Fibroblast of lung (primary cell): ENCODE data around the gene CAPN8. TPM values are rescaled to one million over a fixed set of nuclear protein-coding genes. Genes with fewer than 3 reads are reported as not detected.

Source experiments
- DNase-seq, 2 donors: peaks; one replicate each; pipeline versions ENCODE4 v3.0.0 to v3.0.0-alpha.2; 2010; ENCODE audit warnings: low read depth in 2 of 2
- H2AFZ ChIP-seq: 2 replicates; pipeline ENCODE4 v1.5.1; 2012; ENCODE audit warnings: low read length, control low read depth, inconsistent platforms
- H3K27ac ChIP-seq: 2 replicates; pipeline ENCODE4 v1.5.1; 2011; ENCODE audit warnings: low read length, control low read depth; ENCODE audit not compliant: insufficient read depth
- H3K27me3 ChIP-seq: 2 replicates; pipeline ENCODE4 v1.5.1; 2011; ENCODE audit warnings: mild to moderate bottlenecking, low read length; ENCODE audit not compliant: control insufficient read depth, insufficient read depth
- H3K36me3 ChIP-seq: 2 replicates; pipeline ENCODE4 v1.5.1; 2011; ENCODE audit warnings: low read length; ENCODE audit not compliant: control insufficient read depth, insufficient read depth
- H3K4me1 ChIP-seq: 2 replicates; pipeline ENCODE4 v1.5.1; 2011; ENCODE audit warnings: low read length; ENCODE audit not compliant: control insufficient read depth, insufficient read depth; ENCODE audit errors: extremely low read depth
- H3K4me2 ChIP-seq: 2 replicates; pipeline ENCODE4 v1.5.1; 2011; ENCODE audit warnings: low read length, control low read depth; ENCODE audit not compliant: insufficient read depth; ENCODE audit errors: extremely low read depth
- H3K4me3 ChIP-seq, 4 experiments: fragments of 200-600 bp in 1 of 4; sonication (generic) in 1 of 4; replicated peaks in 1 of 4; 2 replicates each; pipeline ENCODE4 v1.5.1; 2011 to 2016; ENCODE audit warnings: low read length in 4 of 4, low read depth in 3 of 4, mild to moderate bottlenecking in 3 of 4, control low read depth in 2 of 4, inconsistent platforms in 1 of 4, mixed read lengths in 1 of 4; ENCODE audit not compliant: insufficient read depth in 1 of 4; ENCODE audit errors: control extremely low read depth in 1 of 4
- H3K79me2 ChIP-seq: 2 replicates; pipeline ENCODE4 v1.5.1; 2012; ENCODE audit warnings: mild to moderate bottlenecking, low read length, inconsistent platforms; ENCODE audit not compliant: control insufficient read depth, insufficient read depth
- H3K9ac ChIP-seq: 2 replicates; pipeline ENCODE4 v1.5.1; 2011; ENCODE audit warnings: mild to moderate bottlenecking, low read length, control low read depth; ENCODE audit not compliant: insufficient read depth
- H3K9me3 ChIP-seq: 2 replicates; pipeline ENCODE4 v1.5.1; 2012; ENCODE audit warnings: low read depth, low read length; ENCODE audit not compliant: control insufficient read depth, insufficient read depth
- H4K20me1 ChIP-seq: 2 replicates; pipeline ENCODE4 v1.5.1; 2011; ENCODE audit warnings: low read length; ENCODE audit not compliant: control insufficient read depth, insufficient read depth; ENCODE audit errors: extremely low read depth
- EZH2 ChIP-seq: IDR thresholded peaks from 2 replicates; pipeline ENCODE4 v1.5.1; 2012; ENCODE audit warnings: low read length, control low read depth, mild to moderate bottlenecking; ENCODE audit errors: missing control alignments
- polyA plus RNA-seq, 2 donors: library from polyadenylated mRNA; depleted of rRNA in 1 of 2; stranded (reverse) in 1 of 2; unstranded in 1 of 2; fragments of >200 nt; gene quantifications; 2 replicates each; pipeline ENCODE4 v1.2.1, GENCODE V29; 2011 to 2012; ENCODE audit warnings: missing spikeins in 1 of 2
- total RNA-seq: library from RNA; depleted of rRNA; stranded (reverse); fragments of >200 nt; gene quantifications from 2 replicates; pipeline ENCODE4 v1.2.1, GENCODE V29; 2014
- TF ChIP-seq, protein P1 (sequence below), 2 donors: IDR thresholded peaks in 1 of 2; conservative IDR thresholded peaks in 1 of 2; 1 replicate in 1 of 2; 2 replicates in 1 of 2; pipeline ENCODE4 v1.5.1; 2011 to 2012; ENCODE audit warnings: low read length in 2 of 2, control low read depth in 1 of 2, inconsistent platforms in 1 of 2, low read depth in 1 of 2, mild to moderate bottlenecking in 1 of 2

CAPN8 gene
- total and polyA plus RNA-seq, 2 donors (not counting 1 experiment from before 2014, with no cell fraction given): not detected

- Histone ChIP-seq H3K9me3 (no peaks in the 10 kb centered on the region), H3K4me1 (no peaks in the 10 kb centered on the region), H3K79me2 (no peaks in the 10 kb centered on the region), H3K9ac (no peak overlapping the region), H4K20me1 (no peaks in the 10 kb centered on the region), H2AFZ (no peak overlapping the region), H3K36me3 (no peaks in the 10 kb centered on the region), H3K4me3 (no peak overlapping the region), H3K27ac (no peak overlapping the region), H3K4me2 (no peak overlapping the region), H3K27me3 (no peaks in the 10 kb centered on the region)
- TF ChIP-seq, protein P1, sequence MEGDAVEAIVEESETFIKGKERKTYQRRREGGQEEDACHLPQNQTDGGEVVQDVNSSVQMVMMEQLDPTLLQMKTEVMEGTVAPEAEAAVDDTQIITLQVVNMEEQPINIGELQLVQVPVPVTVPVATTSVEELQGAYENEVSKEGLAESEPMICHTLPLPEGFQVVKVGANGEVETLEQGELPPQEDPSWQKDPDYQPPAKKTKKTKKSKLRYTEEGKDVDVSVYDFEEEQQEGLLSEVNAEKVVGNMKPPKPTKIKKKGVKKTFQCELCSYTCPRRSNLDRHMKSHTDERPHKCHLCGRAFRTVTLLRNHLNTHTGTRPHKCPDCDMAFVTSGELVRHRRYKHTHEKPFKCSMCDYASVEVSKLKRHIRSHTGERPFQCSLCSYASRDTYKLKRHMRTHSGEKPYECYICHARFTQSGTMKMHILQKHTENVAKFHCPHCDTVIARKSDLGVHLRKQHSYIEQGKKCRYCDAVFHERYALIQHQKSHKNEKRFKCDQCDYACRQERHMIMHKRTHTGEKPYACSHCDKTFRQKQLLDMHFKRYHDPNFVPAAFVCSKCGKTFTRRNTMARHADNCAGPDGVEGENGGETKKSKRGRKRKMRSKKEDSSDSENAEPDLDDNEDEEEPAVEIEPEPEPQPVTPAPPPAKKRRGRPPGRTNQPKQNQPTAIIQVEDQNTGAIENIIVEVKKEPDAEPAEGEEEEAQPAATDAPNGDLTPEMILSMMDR (conservative IDR thresholded peaks at IDR 0.05 in 1 of 2, IDR thresholded peaks at IDR 0.05 in 1 of 2; ENCODE audit: low read depth in 1 of 2, low read length in 2 of 2): no peak
- no peak for TF ChIP-seq EZH2
- DNase-seq: no peak
Observed at GRCh38 chr1:223558512-223558911, 107.0 kb downstream of the CAPN8 start.

- H3K79me2 ChIP-seq: no peaks in the 10 kb centered on the region
- H3K27me3 ChIP-seq: no peaks in the 10 kb centered on the region
- H3K4me3 ChIP-seq: no peak overlapping the region
- H3K36me3 ChIP-seq: no peaks in the 10 kb centered on the region
- no peak overlapping the region for H2AFZ ChIP-seq
- H3K9me3 ChIP-seq: no peaks in the 10 kb centered on the region
- no peak overlapping the region for H3K9ac ChIP-seq
- DNase-seq: no peak
- TF ChIP-seq EZH2: no peak
- TF ChIP-seq, protein P1 (conservative IDR thresholded peaks at IDR 0.05 in 1 of 2, IDR thresholded peaks at IDR 0.05 in 1 of 2; ENCODE audit: low read depth in 1 of 2, low read length in 2 of 2): no peak
- H4K20me1 ChIP-seq: no peaks in the 10 kb centered on the region
- no peaks in the 10 kb centered on the region for H3K4me1 ChIP-seq
- no peak overlapping the region for H3K4me2 ChIP-seq
- no peak overlapping the region for H3K27ac ChIP-seq
Observed at GRCh38 chr1:223557130-223557475, 108.4 kb downstream of the CAPN8 start.

GRCh38 chr1:223556414-223557129 lies 108.9 kb downstream of the CAPN8 start:
- Histone ChIP-seq H3K27ac (no peak overlapping the region), H3K4me3 (no peak overlapping the region), H3K9ac (no peak overlapping the region), H4K20me1 (no peaks in the 10 kb centered on the region), H3K36me3 (no peaks in the 10 kb centered on the region), H3K4me1 (no peaks in the 10 kb centered on the region), H3K79me2 (no peaks in the 10 kb centered on the region), H3K27me3 (no peaks in the 10 kb centered on the region), H3K4me2 (no peak overlapping the region), H2AFZ (no peak overlapping the region), H3K9me3 (no peaks in the 10 kb centered on the region)
- TF ChIP-seq, protein P1 (conservative IDR thresholded peaks at IDR 0.05 in 1 of 2, IDR thresholded peaks at IDR 0.05 in 1 of 2; ENCODE audit: low read depth in 1 of 2, low read length in 2 of 2): peak; percentile 11 to 54
- no peak for TF ChIP-seq EZH2
- DNase-seq: peak in 1 of 2 donors; percentile 15
